Retinal pigment epithelial cell (primary cell): Measurements from ENCODE around the gene SLC17A3.

Experiments
- DNase-seq: peaks from one replicate; pipeline ENCODE4 v3.0.0-alpha.2; 2010; ENCODE audit warnings: low read depth
- H3K4me3 ChIP-seq: 2 replicates; pipeline ENCODE4 v1.5.1; 2011; ENCODE audit warnings: mild to moderate bottlenecking, low read length, control low read depth, moderate library complexity
- CTCF ChIP-seq: conservative IDR thresholded peaks from 2 replicates; pipeline ENCODE4 v1.5.1; 2011; ENCODE audit warnings: low read depth, low read length, control low read depth, inconsistent platforms

Gene SLC17A3

DNA sequence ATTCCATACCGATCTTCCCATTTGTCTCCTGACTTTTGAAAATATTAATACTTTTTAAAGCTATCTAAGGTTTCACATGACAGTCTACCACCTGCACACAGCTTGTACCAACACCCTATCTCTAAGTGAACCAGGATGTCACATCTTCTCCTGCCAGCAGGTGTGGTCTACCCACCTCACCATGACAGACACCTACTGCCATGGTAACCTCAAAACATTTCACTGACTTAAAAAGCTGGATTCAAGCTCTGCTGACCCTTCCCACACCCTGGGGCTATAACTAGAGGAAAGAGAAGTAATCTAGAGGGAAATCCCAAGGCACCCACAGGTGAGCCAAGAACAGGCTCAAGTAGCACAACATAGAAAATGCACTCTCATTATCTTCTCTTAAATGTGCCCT is 1.2 kb downstream of the SLC17A3 start:
- DNase-seq = no peak
- H3K4me3 ChIP-seq = no peak overlapping the region
- no peak for TF ChIP-seq CTCF

- no peak for TF ChIP-seq CTCF
- no peak overlapping the region for H3K4me3 ChIP-seq
- DNase-seq = no peak
Measured at GRCh38 chr6:25869840-25870239, 4.2 kb downstream of the SLC17A3 start.

GRCh38 chr6:25868436-25869183 is 5.4 kb downstream of the SLC17A3 start:
- TF ChIP-seq CTCF = no peak
- no peak for DNase-seq
- no peak overlapping the region for H3K4me3 ChIP-seq

GRCh38 chr6:25866011-25866410 is 8.0 kb downstream of the SLC17A3 start:
- no peak for TF ChIP-seq CTCF
- DNase-seq = no peak
- no peak overlapping the region for H3K4me3 ChIP-seq

DNA sequence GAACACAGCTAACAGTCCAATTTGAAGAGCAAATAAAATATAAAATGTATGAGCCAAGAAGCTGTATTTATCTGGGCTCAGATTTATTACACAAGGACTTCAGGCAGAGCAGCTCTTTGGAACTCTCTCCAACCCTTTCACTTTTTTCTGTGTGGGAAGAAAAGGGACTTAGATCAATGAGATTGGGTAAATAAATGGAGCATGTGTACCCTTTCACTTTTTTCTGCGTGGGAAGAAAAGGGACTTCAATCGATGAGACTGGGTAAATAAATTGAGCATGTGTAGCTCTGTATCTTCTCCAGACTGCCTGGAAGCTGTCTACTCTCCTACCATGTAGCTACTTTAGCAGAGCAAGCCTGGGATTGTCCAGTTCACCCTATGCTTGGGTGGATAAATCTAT is 10.7 kb downstream of the SLC17A3 start:
- no peak overlapping the region for H3K4me3 ChIP-seq
- no peak for TF ChIP-seq CTCF

GRCh38 chr6:25862199-25862598 is 11.8 kb downstream of the SLC17A3 start:
- H3K4me3 ChIP-seq = no peak overlapping the region
- no peak for DNase-seq
- no peak for TF ChIP-seq CTCF

More for the DNA sequence above, 10.7 kb downstream of the SLC17A3 start:
- no peak for DNase-seq

DNA sequence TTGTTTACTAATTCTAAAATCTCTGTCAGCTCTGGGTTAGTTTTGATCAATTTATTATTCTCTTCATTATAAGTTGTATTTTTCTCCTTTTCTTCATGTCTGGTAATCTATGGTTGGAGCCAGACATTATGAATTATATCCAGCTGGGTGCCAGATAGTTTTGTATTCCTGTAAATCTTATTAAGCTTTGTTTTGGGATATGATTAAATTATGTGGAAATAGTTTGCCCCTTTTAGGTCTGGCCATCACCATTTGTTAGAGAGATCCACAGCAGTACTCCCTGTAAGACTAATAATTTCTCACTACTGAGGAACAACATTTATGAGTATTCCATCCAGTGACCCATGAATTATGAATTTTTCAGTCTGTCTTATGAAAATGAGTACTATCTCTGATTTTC is 21.3 kb downstream of the SLC17A3 start:
- no peak for DNase-seq
- H3K4me3 ChIP-seq = no peak overlapping the region
- TF ChIP-seq CTCF = no peak
